GM23338 (cell line): ENCODE results near the gene SLK. TPM values are rescaled to one million over a fixed set of nuclear protein-coding genes. Genes with fewer than 3 reads are reported as not detected.

ENCODE experiments used
- ATAC-seq: fragments of 200-7000 bp; cut with Tn5 transposase; 3 replicates; pipeline ENCODE4 v1.9.1; 2020
- DNase-seq: peaks from one replicate; pipeline ENCODE4 v3.0.0-alpha.2; 2015; ENCODE audit warnings: low spot score
- H2AFZ ChIP-seq: fragments of 200-600 bp; sonication (generic); 2 replicates; pipeline ENCODE4 v1.8.0; 2016; ENCODE audit warnings: antibody characterized with exemption, mild to moderate bottlenecking, moderate library complexity
- H3F3A ChIP-seq: fragments of 200-600 bp; sonication (generic); replicated peaks from 2 replicates; pipeline ENCODE4 v1.8.0; 2017; ENCODE audit warnings: antibody characterized with exemption, mixed run types, low read depth
- H3K27ac ChIP-seq: fragments of 200-600 bp; sonication (generic); 2 replicates; pipeline ENCODE4 v1.6.1; 2016; ENCODE audit warnings: low read depth
- H3K27me3 ChIP-seq: fragments of 200-600 bp; sonication (generic); 2 replicates; pipeline ENCODE4 v1.8.0; 2016; ENCODE audit warnings: mild to moderate bottlenecking, mixed run types, moderate library complexity; ENCODE audit not compliant: insufficient read depth
- H3K36me3 ChIP-seq: fragments of 200-600 bp; sonication (generic); 2 replicates; pipeline ENCODE4 v1.8.0; 2016; ENCODE audit warnings: mild to moderate bottlenecking; ENCODE audit not compliant: insufficient read depth
- H3K4me1 ChIP-seq: fragments of 200-600 bp; sonication (generic); 2 replicates; pipeline ENCODE4 v1.8.0; 2016; ENCODE audit warnings: mild to moderate bottlenecking, moderate library complexity; ENCODE audit not compliant: insufficient read depth
- H3K4me2 ChIP-seq: fragments of 200-600 bp; sonication (generic); 2 replicates; pipeline ENCODE4 v1.7.1; 2017; ENCODE audit warnings: mixed run types
- H3K4me3 ChIP-seq: fragments of 200-600 bp; sonication (generic); 2 replicates; pipeline ENCODE4 v1.6.1; 2016; ENCODE audit warnings: mixed run types
- H3K79me2 ChIP-seq: fragments of 200-600 bp; sonication (generic); replicated peaks from 2 replicates; pipeline ENCODE4 v1.8.0; 2017; ENCODE audit warnings: mild to moderate bottlenecking; ENCODE audit not compliant: insufficient read depth
- H3K9me2 ChIP-seq: fragments of 200-600 bp; sonication (generic); 2 replicates; pipeline ENCODE4 v1.8.0; 2017; ENCODE audit not compliant: insufficient read depth
- H4K20me1 ChIP-seq: fragments of 200-600 bp; sonication (generic); replicated peaks from 2 replicates; pipeline ENCODE4 v1.8.0; 2017; ENCODE audit warnings: mild to moderate bottlenecking; ENCODE audit not compliant: insufficient read depth
- H3K27ac Mint-ChIP-seq: 2 replicates; pipeline ENCODE4 v1.8.0; 2020; ENCODE audit warnings: inconsistent platforms, mild to moderate bottlenecking, moderate library complexity, mixed read lengths
- H3K27me3 Mint-ChIP-seq: 3 replicates; pipeline ENCODE4 v1.8.0; 2022; ENCODE audit warnings: low read depth, mild to moderate bottlenecking, moderate library complexity, mixed read lengths, inconsistent platforms; ENCODE audit not compliant: insufficient read depth, poor library complexity
- H3K36me3 Mint-ChIP-seq: 3 replicates; pipeline ENCODE4 v1.8.0; 2021; ENCODE audit warnings: low read depth, mild to moderate bottlenecking, inconsistent platforms, moderate library complexity, mixed read lengths
- H3K4me1 Mint-ChIP-seq: 3 replicates; pipeline ENCODE4 v1.8.0; 2020; ENCODE audit warnings: mild to moderate bottlenecking, inconsistent platforms, mixed read lengths
- H3K4me3 Mint-ChIP-seq: 3 replicates; pipeline ENCODE4 v1.8.0; 2021; ENCODE audit warnings: moderate library complexity, mild to moderate bottlenecking, inconsistent platforms, mixed read lengths
- H3K9me3 Mint-ChIP-seq: 3 replicates; pipeline ENCODE4 v1.8.0; 2020; ENCODE audit warnings: moderate library complexity, mild to moderate bottlenecking, inconsistent platforms, mixed read lengths
- CREB1 ChIP-seq: fragments of 250-450 bp; sonication (Bioruptor Pico); IDR thresholded peaks from 2 replicates; pipeline ENCODE4 v1.5.0; 2020; ENCODE audit warnings: low read depth, mild to moderate bottlenecking, moderate library complexity
- EZH2phosphoT487 ChIP-seq: fragments of 200-600 bp; sonication (generic); IDR thresholded peaks from one replicate; pipeline ENCODE4 v1.8.1; 2018; ENCODE audit warnings: antibody characterized with exemption; ENCODE audit not compliant: unreplicated experiment
- JUNB ChIP-seq: IDR thresholded peaks from one replicate; pipeline ENCODE4 v1.6.1; 2016; ENCODE audit warnings: antibody characterized with exemption; ENCODE audit not compliant: unreplicated experiment
- NANOG ChIP-seq: IDR thresholded peaks from 2 replicates; pipeline ENCODE4 v1.6.1; 2016; ENCODE audit warnings: antibody characterized with exemption, borderline replicate concordance
- STAT1 ChIP-seq: IDR thresholded peaks from one replicate; pipeline ENCODE4 v1.6.1; 2016; ENCODE audit warnings: antibody characterized with exemption; ENCODE audit not compliant: unreplicated experiment
- ZNF331 ChIP-seq: fragments of 250-450 bp; sonication (Bioruptor Pico); IDR thresholded peaks from 2 replicates; pipeline ENCODE4 v1.5.0; 2020; ENCODE audit warnings: low read depth, mild to moderate bottlenecking, moderate library complexity
- polyA plus RNA-seq: library from polyadenylated mRNA; unstranded; fragments of >200 nt; fragmentation: Nextera tagmentation; extraction: Ambion mirVana; gene quantifications from 2 replicates; pipeline ENCODE4 v1.2.1, GENCODE V29; 2016
- total RNA-seq: library from RNA; depleted of rRNA; stranded (reverse); fragments of >200 nt; shearing (Covaris generic); gene quantifications from 2 replicates; pipeline ENCODE4 v1.2.3, GENCODE V29; 2014
- TF ChIP-seq, protein P1 (sequence below): fragments of 250-450 bp; sonication (Bioruptor Pico); IDR thresholded peaks from 2 replicates; pipeline ENCODE4 v1.5.0; 2020; ENCODE audit warnings: mild to moderate bottlenecking, moderate library complexity
- TF ChIP-seq, protein P2 (sequence below): IDR thresholded peaks from one replicate; pipeline ENCODE4 v1.6.1; 2018; ENCODE audit warnings: antibody characterized with exemption; ENCODE audit not compliant: unreplicated experiment
- TF ChIP-seq, protein P3 (sequence below), 2 experiments: fragments of 200-600 bp in 1 of 2; sonication (generic) in 1 of 2; conservative IDR thresholded peaks; 2 replicates each; pipeline versions ENCODE4 v1.5.1 to v1.6.1; 2016 to 2017; ENCODE audit warnings: antibody characterized with exemption in 2 of 2, low read depth in 2 of 2, mild to moderate bottlenecking in 2 of 2, moderate library complexity in 1 of 2

Gene SLK
- total and polyA plus RNA-seq, 2 experiments from 2014 or later = 8.4 to 21.5 TPM

- Histone ChIP-seq H3K27me3 (no peaks in the 10 kb centered on the region), H3K27ac (no peak overlapping the region), H3K36me3 (no peaks in the 10 kb centered on the region), H3K4me2 (no peak overlapping the region), H4K20me1 (no peaks in the 10 kb centered on the region), H3K4me1 (no peaks in the 10 kb centered on the region; the same call in 1 of the 2 replicates), H2AFZ (peak overlapping the region; percentile 28; the same call in 1 of the 2 replicates), H3K4me3 (no peak overlapping the region), H3K79me2 (no peaks in the 10 kb centered on the region), H3K9me2 (no peaks in the 10 kb centered on the region), H3F3A (no peaks in the 10 kb centered on the region)
- DNase-seq = no peak
- peaks cover 11% of the 10 kb centered on the region for H3K27me3 Mint-ChIP-seq
- H3K4me3 Mint-ChIP-seq = no peak overlapping the region
- no peaks in the 10 kb centered on the region for H3K36me3 Mint-ChIP-seq
- peaks cover 8% of the 10 kb centered on the region; the same call in 1 of the 3 replicates for H3K4me1 Mint-ChIP-seq
- no peak overlapping the region for H3K27ac Mint-ChIP-seq
- no peak for ATAC-seq
- no peaks in the 10 kb centered on the region; the same call in 2 of the 3 replicates for H3K9me3 Mint-ChIP-seq
- TF ChIP-seq, protein P1, sequence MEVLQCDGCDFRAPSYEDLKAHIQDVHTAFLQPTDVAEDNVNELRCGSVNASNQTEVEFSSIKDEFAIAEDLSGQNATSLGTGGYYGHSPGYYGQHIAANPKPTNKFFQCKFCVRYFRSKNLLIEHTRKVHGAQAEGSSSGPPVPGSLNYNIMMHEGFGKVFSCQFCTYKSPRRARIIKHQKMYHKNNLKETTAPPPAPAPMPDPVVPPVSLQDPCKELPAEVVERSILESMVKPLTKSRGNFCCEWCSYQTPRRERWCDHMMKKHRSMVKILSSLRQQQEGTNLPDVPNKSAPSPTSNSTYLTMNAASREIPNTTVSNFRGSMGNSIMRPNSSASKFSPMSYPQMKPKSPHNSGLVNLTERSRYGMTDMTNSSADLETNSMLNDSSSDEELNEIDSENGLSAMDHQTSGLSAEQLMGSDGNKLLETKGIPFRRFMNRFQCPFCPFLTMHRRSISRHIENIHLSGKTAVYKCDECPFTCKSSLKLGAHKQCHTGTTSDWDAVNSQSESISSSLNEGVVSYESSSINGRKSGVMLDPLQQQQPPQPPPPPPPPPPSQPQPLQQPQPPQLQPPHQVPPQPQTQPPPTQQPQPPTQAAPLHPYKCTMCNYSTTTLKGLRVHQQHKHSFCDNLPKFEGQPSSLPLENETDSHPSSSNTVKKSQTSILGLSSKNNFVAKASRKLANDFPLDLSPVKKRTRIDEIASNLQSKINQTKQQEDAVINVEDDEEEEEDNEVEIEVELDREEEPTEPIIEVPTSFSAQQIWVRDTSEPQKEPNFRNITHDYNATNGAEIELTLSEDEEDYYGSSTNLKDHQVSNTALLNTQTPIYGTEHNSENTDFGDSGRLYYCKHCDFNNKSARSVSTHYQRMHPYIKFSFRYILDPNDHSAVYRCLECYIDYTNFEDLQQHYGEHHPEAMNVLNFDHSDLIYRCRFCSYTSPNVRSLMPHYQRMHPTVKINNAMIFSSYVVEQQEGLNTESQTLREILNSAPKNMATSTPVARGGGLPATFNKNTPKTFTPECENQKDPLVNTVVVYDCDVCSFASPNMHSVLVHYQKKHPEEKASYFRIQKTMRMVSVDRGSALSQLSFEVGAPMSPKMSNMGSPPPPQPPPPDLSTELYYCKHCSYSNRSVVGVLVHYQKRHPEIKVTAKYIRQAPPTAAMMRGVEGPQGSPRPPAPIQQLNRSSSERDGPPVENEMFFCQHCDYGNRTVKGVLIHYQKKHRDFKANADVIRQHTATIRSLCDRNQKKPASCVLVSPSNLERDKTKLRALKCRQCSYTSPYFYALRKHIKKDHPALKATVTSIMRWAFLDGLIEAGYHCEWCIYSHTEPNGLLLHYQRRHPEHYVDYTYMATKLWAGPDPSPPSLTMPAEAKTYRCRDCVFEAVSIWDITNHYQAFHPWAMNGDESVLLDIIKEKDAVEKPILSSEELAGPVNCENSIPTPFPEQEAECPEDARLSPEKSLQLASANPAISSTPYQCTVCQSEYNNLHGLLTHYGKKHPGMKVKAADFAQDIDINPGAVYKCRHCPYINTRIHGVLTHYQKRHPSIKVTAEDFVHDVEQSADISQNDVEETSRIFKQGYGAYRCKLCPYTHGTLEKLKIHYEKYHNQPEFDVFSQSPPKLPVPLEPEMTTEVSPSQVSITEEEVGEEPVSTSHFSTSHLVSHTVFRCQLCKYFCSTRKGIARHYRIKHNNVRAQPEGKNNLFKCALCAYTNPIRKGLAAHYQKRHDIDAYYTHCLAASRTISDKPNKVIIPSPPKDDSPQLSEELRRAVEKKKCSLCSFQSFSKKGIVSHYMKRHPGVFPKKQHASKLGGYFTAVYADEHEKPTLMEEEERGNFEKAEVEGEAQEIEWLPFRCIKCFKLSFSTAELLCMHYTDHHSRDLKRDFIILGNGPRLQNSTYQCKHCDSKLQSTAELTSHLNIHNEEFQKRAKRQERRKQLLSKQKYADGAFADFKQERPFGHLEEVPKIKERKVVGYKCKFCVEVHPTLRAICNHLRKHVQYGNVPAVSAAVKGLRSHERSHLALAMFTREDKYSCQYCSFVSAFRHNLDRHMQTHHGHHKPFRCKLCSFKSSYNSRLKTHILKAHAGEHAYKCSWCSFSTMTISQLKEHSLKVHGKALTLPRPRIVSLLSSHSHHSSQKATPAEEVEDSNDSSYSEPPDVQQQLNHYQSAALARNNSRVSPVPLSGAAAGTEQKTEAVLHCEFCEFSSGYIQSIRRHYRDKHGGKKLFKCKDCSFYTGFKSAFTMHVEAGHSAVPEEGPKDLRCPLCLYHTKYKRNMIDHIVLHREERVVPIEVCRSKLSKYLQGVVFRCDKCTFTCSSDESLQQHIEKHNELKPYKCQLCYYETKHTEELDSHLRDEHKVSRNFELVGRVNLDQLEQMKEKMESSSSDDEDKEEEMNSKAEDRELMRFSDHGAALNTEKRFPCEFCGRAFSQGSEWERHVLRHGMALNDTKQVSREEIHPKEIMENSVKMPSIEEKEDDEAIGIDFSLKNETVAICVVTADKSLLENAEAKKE (CRISPR knock-in tag) = no peak
These were observed 79.7 kb downstream of the SLK start for GRCh38 chr10:104046651-104047050.

- Histone ChIP-seq H3K4me1 (no peaks in the 10 kb centered on the region; the same call in 1 of the 2 replicates), H2AFZ (no peak overlapping the region), H3K27me3 (no peaks in the 10 kb centered on the region), H3K4me3 (no peak overlapping the region), H3K79me2 (no peaks in the 10 kb centered on the region), H3K4me2 (no peak overlapping the region), H4K20me1 (no peaks in the 10 kb centered on the region), H3K27ac (no peak overlapping the region), H3K9me2 (no peaks in the 10 kb centered on the region), H3F3A (no peaks in the 10 kb centered on the region), H3K36me3 (no peaks in the 10 kb centered on the region)
- ATAC-seq (no peak), DNase-seq (no peak)
- no peaks in the 10 kb centered on the region for H3K36me3 Mint-ChIP-seq
- peaks cover 14% of the 10 kb centered on the region for H3K4me1 Mint-ChIP-seq
- no peak overlapping the region for H3K27ac Mint-ChIP-seq
- no peak overlapping the region for H3K4me3 Mint-ChIP-seq
- H3K9me3 Mint-ChIP-seq = no peaks in the 10 kb centered on the region; the same call in 2 of the 3 replicates
- peaks cover 17% of the 10 kb centered on the region for H3K27me3 Mint-ChIP-seq
- TF ChIP-seq JUNB = no peak
- TF ChIP-seq, protein P2, sequence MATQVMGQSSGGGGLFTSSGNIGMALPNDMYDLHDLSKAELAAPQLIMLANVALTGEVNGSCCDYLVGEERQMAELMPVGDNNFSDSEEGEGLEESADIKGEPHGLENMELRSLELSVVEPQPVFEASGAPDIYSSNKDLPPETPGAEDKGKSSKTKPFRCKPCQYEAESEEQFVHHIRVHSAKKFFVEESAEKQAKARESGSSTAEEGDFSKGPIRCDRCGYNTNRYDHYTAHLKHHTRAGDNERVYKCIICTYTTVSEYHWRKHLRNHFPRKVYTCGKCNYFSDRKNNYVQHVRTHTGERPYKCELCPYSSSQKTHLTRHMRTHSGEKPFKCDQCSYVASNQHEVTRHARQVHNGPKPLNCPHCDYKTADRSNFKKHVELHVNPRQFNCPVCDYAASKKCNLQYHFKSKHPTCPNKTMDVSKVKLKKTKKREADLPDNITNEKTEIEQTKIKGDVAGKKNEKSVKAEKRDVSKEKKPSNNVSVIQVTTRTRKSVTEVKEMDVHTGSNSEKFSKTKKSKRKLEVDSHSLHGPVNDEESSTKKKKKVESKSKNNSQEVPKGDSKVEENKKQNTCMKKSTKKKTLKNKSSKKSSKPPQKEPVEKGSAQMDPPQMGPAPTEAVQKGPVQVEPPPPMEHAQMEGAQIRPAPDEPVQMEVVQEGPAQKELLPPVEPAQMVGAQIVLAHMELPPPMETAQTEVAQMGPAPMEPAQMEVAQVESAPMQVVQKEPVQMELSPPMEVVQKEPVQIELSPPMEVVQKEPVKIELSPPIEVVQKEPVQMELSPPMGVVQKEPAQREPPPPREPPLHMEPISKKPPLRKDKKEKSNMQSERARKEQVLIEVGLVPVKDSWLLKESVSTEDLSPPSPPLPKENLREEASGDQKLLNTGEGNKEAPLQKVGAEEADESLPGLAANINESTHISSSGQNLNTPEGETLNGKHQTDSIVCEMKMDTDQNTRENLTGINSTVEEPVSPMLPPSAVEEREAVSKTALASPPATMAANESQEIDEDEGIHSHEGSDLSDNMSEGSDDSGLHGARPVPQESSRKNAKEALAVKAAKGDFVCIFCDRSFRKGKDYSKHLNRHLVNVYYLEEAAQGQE = no peak
- no peak for TF ChIP-seq CREB1 (CRISPR knock-in tag)
- no peak for TF ChIP-seq STAT1
- TF ChIP-seq, protein P3, sequence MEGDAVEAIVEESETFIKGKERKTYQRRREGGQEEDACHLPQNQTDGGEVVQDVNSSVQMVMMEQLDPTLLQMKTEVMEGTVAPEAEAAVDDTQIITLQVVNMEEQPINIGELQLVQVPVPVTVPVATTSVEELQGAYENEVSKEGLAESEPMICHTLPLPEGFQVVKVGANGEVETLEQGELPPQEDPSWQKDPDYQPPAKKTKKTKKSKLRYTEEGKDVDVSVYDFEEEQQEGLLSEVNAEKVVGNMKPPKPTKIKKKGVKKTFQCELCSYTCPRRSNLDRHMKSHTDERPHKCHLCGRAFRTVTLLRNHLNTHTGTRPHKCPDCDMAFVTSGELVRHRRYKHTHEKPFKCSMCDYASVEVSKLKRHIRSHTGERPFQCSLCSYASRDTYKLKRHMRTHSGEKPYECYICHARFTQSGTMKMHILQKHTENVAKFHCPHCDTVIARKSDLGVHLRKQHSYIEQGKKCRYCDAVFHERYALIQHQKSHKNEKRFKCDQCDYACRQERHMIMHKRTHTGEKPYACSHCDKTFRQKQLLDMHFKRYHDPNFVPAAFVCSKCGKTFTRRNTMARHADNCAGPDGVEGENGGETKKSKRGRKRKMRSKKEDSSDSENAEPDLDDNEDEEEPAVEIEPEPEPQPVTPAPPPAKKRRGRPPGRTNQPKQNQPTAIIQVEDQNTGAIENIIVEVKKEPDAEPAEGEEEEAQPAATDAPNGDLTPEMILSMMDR (conservative IDR thresholded peaks at IDR 0.05; ENCODE audit: low read depth in 2 of 2) = no peak
- TF ChIP-seq NANOG = no peak
- no peak for TF ChIP-seq EZH2phosphoT487
- TF ChIP-seq ZNF331 = no peak
These were observed 82.7 kb downstream of the SLK start for GRCh38 chr10:104049504-104050250.
